ENCODE results near the gene TRIM34. TPM values are rescaled to one million over a fixed set of nuclear protein-coding genes. Genes with fewer than 3 reads are reported as not detected.

TRIM34 gene
- total RNA-seq, 1 donor from 2014 or later, result 7.8 TPM

DNA sequence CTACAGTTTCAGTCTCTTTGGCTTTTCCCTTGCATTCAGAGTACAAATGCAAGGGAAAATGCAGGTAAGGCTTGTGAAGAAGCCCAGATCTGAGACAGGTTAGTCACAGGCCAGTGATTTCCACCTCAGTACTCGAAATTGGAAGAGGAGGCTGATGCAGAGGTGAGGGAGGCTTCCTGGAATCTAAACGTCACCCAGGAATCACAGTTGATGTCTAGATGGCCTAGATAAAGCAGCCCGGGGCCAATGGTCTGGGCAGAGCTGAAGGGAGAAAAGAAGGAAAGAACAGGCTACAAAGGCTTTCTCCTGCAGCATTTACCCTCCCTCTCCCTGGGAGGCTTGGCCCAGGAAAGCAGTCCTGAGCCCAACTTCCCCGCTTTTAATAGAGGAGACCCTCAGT is 19.9 kb upstream of the TRIM34 start:
- no peak overlapping the region for H3K4me3 ChIP-seq (ENCODE audit: low read depth, low read length)
- TF ChIP-seq, protein P1, sequence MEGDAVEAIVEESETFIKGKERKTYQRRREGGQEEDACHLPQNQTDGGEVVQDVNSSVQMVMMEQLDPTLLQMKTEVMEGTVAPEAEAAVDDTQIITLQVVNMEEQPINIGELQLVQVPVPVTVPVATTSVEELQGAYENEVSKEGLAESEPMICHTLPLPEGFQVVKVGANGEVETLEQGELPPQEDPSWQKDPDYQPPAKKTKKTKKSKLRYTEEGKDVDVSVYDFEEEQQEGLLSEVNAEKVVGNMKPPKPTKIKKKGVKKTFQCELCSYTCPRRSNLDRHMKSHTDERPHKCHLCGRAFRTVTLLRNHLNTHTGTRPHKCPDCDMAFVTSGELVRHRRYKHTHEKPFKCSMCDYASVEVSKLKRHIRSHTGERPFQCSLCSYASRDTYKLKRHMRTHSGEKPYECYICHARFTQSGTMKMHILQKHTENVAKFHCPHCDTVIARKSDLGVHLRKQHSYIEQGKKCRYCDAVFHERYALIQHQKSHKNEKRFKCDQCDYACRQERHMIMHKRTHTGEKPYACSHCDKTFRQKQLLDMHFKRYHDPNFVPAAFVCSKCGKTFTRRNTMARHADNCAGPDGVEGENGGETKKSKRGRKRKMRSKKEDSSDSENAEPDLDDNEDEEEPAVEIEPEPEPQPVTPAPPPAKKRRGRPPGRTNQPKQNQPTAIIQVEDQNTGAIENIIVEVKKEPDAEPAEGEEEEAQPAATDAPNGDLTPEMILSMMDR (conservative IDR thresholded peaks at IDR 0.05; ENCODE audit: low read depth, low read length), result no peak
- no peak for DNase-seq (ENCODE audit: low read depth)

- H3K4me3 ChIP-seq (ENCODE audit: low read depth, low read length), result no peak overlapping the region
- DNase-seq (ENCODE audit: low read depth), result no peak
- TF ChIP-seq, protein P1 (conservative IDR thresholded peaks at IDR 0.05; ENCODE audit: low read depth, low read length), result no peak
These were observed 19.0 kb upstream of the TRIM34 start for GRCh38 chr11:5605849-5606248.

DNA sequence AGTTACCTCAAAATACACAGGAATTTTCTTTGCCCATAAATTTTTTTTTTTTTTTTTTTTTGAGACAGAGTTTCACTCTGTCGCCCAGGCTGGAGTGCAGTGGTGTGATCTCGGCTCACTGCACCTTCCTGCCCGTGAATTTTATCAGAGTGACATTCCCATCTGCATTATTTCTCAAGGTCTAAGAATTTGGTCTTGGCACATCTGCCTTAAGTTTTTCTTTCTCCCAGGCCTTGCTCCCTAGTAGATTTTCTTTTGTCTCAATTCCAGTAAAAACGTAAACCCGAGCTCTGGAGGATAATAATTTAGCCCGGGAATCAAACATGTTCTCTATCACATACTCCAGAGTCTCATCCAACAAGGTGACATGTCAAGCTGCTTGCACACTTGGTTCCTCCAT is 16.0 kb upstream of the TRIM34 start:
- DNase-seq (ENCODE audit: low read depth), result no peak

DNA sequence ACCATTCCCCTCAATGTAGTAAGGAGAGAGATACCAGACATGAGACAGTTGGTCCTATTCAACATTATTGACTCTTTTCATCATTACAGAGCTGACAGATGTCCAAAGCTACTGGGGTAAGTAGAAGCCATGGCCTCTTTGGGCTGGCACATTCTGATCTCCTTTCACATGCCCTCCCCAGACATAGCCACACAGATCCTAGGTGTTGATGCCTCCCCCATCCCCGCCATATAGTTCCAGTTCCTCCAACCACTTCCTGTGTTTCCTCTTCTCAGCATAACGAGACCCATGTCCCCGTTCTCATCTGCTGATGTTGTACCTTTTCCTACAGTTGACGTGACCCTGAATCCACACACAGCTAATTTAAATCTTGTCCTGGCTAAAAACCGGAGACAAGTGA is 14.4 kb upstream of the TRIM34 start:
- no peak for DNase-seq (ENCODE audit: low read depth)
- TF ChIP-seq, protein P1 (conservative IDR thresholded peaks at IDR 0.05; ENCODE audit: low read depth, low read length), result no peak
- H3K4me3 ChIP-seq (ENCODE audit: low read depth, low read length), result no peak overlapping the region

More for the DNA sequence above, 16.0 kb upstream of the TRIM34 start:
- no peak overlapping the region for H3K4me3 ChIP-seq (ENCODE audit: low read depth, low read length)
- TF ChIP-seq, protein P1 (conservative IDR thresholded peaks at IDR 0.05; ENCODE audit: low read depth, low read length), result no peak

GRCh38 chr11:5611627-5612026 is 13.2 kb upstream of the TRIM34 start:
- TF ChIP-seq, protein P1 (conservative IDR thresholded peaks at IDR 0.05; ENCODE audit: low read depth, low read length), result peak; percentile 27
- no peak for DNase-seq (ENCODE audit: low read depth)
- H3K4me3 ChIP-seq (ENCODE audit: low read depth, low read length), result no peak overlapping the region

DNA sequence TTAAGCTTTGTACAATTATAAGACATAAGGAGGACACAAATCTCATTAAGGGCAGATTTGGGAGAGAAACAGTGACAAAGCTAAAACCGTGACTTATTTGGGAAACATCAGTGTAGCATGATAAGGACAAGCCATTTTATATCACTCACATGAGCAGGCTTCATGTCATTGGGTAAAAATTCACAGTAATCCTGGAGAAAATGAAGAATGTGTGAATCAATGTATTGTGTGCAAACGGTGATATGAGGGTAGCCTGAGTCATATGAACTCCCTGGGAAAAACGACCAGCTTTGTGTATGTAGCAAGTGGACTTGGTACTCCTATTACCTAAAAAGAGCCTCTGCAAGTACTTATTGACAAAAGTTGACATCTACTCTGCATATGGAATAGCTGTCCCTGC is 6.0 kb upstream of the TRIM34 start:
- no peak for DNase-seq (ENCODE audit: low read depth)
- TF ChIP-seq, protein P1 (conservative IDR thresholded peaks at IDR 0.05; ENCODE audit: low read depth, low read length), result no peak
- no peak overlapping the region for H3K4me3 ChIP-seq (ENCODE audit: low read depth, low read length)

GRCh38 chr11:5620651-5621521 is 3.9 kb upstream of the TRIM34 start:
- TF ChIP-seq, protein P1 (conservative IDR thresholded peaks at IDR 0.05; ENCODE audit: low read depth, low read length), result no peak
- no peak overlapping the region for H3K4me3 ChIP-seq (ENCODE audit: low read depth, low read length)
- DNase-seq (ENCODE audit: low read depth), result no peak
